ENCODE measurements around the gene C1orf50.

C1orf50 gene

GRCh38 chr1:42765269-42765668 lies 1.8 kb upstream of the C1orf50 start:
- DNase-seq: no peak

- DNase-seq: peak; percentile 27
Measured at GRCh38 chr1:42765832-42766740, 963 bp upstream of the C1orf50 start.

GRCh38 chr1:42767510-42768000 lies 506 bp downstream of the C1orf50 start:
- no peak for DNase-seq

- DNase-seq: no peak
Measured at GRCh38 chr1:42768172-42768571, 1.1 kb downstream of the C1orf50 start.

- DNase-seq: no peak
Measured at GRCh38 chr1:42769811-42770210, 2.8 kb downstream of the C1orf50 start.

GRCh38 chr1:42773420-42773819 lies 6.4 kb downstream of the C1orf50 start:
- no peak for DNase-seq

GRCh38 chr1:42774928-42775526 lies 8.0 kb downstream of the C1orf50 start:
- no peak for DNase-seq

GRCh38 chr1:42776502-42776901 lies 9.5 kb downstream of the C1orf50 start:
- no peak for DNase-seq

- no peak for DNase-seq
Measured at GRCh38 chr1:42777852-42778251, 10.8 kb downstream of the C1orf50 start.

GRCh38 chr1:42779725-42780124 lies 12.7 kb downstream of the C1orf50 start:
- DNase-seq: no peak

GRCh38 chr1:42780176-42780575 lies 13.1 kb downstream of the C1orf50 start:
- no peak for DNase-seq

GRCh38 chr1:42783092-42783491 lies 16.0 kb downstream of the C1orf50 start:
- no peak for DNase-seq

GRCh38 chr1:42784547-42784945 lies 17.5 kb downstream of the C1orf50 start:
- no peak for DNase-seq

- DNase-seq: peak; percentile 27
Measured at GRCh38 chr1:42784946-42785693, 18.1 kb downstream of the C1orf50 start, which contains the start of gene TMEM269. TMEM269 (plus strand) TSS chr1:42784991; CDS start chr1:42789894, 4,903 bp downstream.

- no peak for DNase-seq
Measured at GRCh38 chr1:42786097-42786496, 19.0 kb downstream of the C1orf50 start.

GRCh38 chr1:42788021-42788420 lies 21.0 kb downstream of the C1orf50 start:
- no peak for DNase-seq

GRCh38 chr1:42793824-42794223 lies 26.8 kb downstream of the C1orf50 start:
- no peak for DNase-seq

GRCh38 chr1:42797414-42797813 lies 30.4 kb downstream of the C1orf50 start:
- no peak for DNase-seq

GRCh38 chr1:42797979-42798378 lies 30.9 kb downstream of the C1orf50 start:
- DNase-seq: no peak

GRCh38 chr1:42801832-42802473 lies 34.9 kb downstream of the C1orf50 start:
- DNase-seq: no peak

- no peak for DNase-seq
Measured at GRCh38 chr1:42806171-42806570, 39.1 kb downstream of the C1orf50 start.

GRCh38 chr1:42806593-42806992 lies 39.5 kb downstream of the C1orf50 start:
- no peak for DNase-seq
